Calu3 (cell line): ENCODE results near the gene PRRG4. TPM values are rescaled to one million over a fixed set of nuclear protein-coding genes. Genes with fewer than 3 reads are reported as not detected.
"Not testable (repeated sequence)": the region's sequence is repeated elsewhere in the genome, so short reads cannot be mapped to it uniquely, and the experiment has no call there.

Source experiments
- BruUV-seq: library from RNA; stranded (reverse); fragments of 400-500 nt; replicated peaks from 2 replicates; lab custom pipeline; 2021; lab: Mats Ljungman, UMichigan
- CTCF ChIA-PET: fragments of 300-600 bp; sonication (Branson Sonifier 250); formaldehyde crosslinking; loops from one replicate; lab custom pipeline; 2022; ENCODE audit warnings: antibody characterized with exemption; lab: Charles Lee
- DNase-seq: peaks from one replicate; pipeline ENCODE4 v3.0.0; 2022
- H3K27ac Mint-ChIP-seq: one replicate; pipeline ENCODE4 v1.8.0; 2022; ENCODE audit warnings: mixed read lengths; ENCODE audit not compliant: unreplicated experiment
- H3K27me3 Mint-ChIP-seq: one replicate; pipeline ENCODE4 v1.8.0; 2022; ENCODE audit warnings: mixed read lengths; ENCODE audit not compliant: unreplicated experiment
- H3K36me3 Mint-ChIP-seq: one replicate; pipeline ENCODE4 v1.8.0; 2022; ENCODE audit warnings: mild to moderate bottlenecking, moderate library complexity, mixed read lengths; ENCODE audit not compliant: insufficient read depth, unreplicated experiment
- H3K4me1 Mint-ChIP-seq: one replicate; pipeline ENCODE4 v1.8.0; 2022; ENCODE audit warnings: mild to moderate bottlenecking, low read depth, mixed read lengths; ENCODE audit not compliant: unreplicated experiment
- H3K4me3 Mint-ChIP-seq: one replicate; pipeline ENCODE4 v1.8.0; 2022; ENCODE audit warnings: mild to moderate bottlenecking, low read depth, moderate library complexity, mixed read lengths; ENCODE audit not compliant: unreplicated experiment
- H3K9me3 Mint-ChIP-seq: one replicate; pipeline ENCODE4 v1.8.0; 2022; ENCODE audit warnings: low read depth, mixed read lengths; ENCODE audit not compliant: unreplicated experiment
- CTCF ChIP-seq: fragments of 200-600 bp; IDR thresholded peaks from one replicate; pipeline ENCODE4 v1.8.0; 2022; ENCODE audit warnings: antibody characterized with exemption; ENCODE audit not compliant: unreplicated experiment
- intact Hi-C: fragments of 100-400 bp; cut with micrococcal nuclease; formaldehyde crosslinking; loops from one replicate; pipeline ENCODE4 v1.10.0; 2022; ENCODE audit not compliant: unreplicated experiment
- total RNA-seq: library from RNA; stranded (reverse); gene quantifications from 2 replicates; pipeline ENCODE4 v1.2.3, GENCODE V29; 2022

PRRG4 gene
- total RNA-seq, 1 experiment from 2014 or later = 22.9 TPM

DNA sequence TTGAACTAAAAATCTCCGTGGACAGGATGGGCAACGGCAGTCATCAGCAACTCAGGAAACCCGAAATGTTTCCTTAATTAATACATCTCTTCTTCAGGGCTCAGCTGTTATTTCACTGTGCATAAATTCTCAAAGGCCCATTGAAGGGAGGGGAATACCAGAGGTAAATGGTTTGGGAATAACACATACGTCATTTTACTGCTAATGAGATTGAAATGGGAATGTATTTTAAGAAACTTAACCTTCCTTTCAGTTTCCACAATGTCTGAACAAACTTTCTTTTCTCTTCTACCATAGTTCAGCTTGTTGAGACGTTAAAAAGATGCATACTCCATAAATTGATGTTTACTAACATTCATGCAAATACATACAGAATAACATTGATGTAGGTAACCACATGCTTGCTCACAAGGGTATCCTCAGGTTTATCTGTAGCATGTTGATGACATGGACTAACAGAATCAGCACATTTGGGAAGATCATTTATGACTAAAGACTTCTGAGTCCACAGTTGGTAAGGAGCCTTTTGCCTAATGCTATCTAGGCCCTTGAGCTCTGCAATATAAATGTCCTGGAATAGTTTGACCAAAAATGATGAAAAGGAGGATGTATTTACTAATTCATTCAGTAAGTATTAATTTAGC lies 7.7 kb upstream of the PRRG4 start:
- H3K9me3 Mint-ChIP-seq = no peaks in the 10 kb centered on the region
- peak overlapping the region; percentile 31 for H3K4me3 Mint-ChIP-seq
- no peak for TF ChIP-seq CTCF
- CTCF ChIA-PET = interaction anchor here (1.3 kb wide), 1 partner anchor 8 kb away, joined by 4 read pairs; no protein-coding TSS in a partner anchor
- peak overlapping the region; percentile 74 for H3K27ac Mint-ChIP-seq
- BruUV-seq = no TSS peak
- peaks cover 36% of the 10 kb centered on the region for H3K4me1 Mint-ChIP-seq
- no peaks in the 10 kb centered on the region for H3K27me3 Mint-ChIP-seq
- H3K36me3 Mint-ChIP-seq = peaks cover 6% of the 10 kb centered on the region
- DNase-seq = no peak
- intact Hi-C loops = loop anchor here (5.0 kb wide), 1 partner anchor 70 kb away; the partner anchor contains the start of gene QSER1

- CTCF ChIA-PET, BruUV-seq, DNase-seq, H3K4me3 Mint-ChIP-seq, H3K27ac Mint-ChIP-seq, H3K9me3 Mint-ChIP-seq, H3K36me3 Mint-ChIP-seq, H3K27me3 Mint-ChIP-seq: not testable (repeated sequence)
- H3K4me1 Mint-ChIP-seq = peaks cover 34% of the 10 kb centered on the region
- intact Hi-C loops = loop anchor here (5.0 kb wide), 1 partner anchor 69 kb away; the partner anchor contains the start of gene QSER1
These were observed 6.1 kb upstream of the PRRG4 start for GRCh38 chr11:32823617-32824016.

DNA sequence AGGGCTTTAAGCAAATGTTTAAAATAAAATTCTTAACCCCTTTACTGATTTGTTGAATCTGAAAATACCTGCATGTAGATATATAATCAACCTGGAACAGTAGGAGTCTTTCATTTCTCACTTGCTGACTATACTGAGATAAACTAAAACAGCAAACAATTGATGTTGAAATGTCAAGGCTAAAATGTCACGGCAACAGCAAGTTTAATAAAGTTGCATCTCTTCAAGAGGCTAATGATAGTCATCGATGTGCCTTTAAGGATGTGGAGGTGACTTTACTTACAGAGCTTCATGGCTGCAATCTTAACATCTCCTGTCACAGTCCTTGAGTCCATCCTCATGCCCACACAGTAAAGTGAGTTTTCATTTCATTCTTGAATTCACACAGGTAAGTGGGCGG lies 3.6 kb upstream of the PRRG4 start:
- TF ChIP-seq CTCF = no peak
- CTCF ChIA-PET = interaction anchor here (0.7 kb wide), 1 partner anchor 685 kb away, joined by 3 read pairs; no protein-coding TSS in a partner anchor
- no peaks in the 10 kb centered on the region for H3K9me3 Mint-ChIP-seq
- intact Hi-C loops = no loop called here
- H3K4me3 Mint-ChIP-seq = no peak overlapping the region
- peaks cover 24% of the 10 kb centered on the region for H3K36me3 Mint-ChIP-seq
- no peak for DNase-seq
- H3K27ac Mint-ChIP-seq = no peak overlapping the region
- H3K4me1 Mint-ChIP-seq = peaks cover 35% of the 10 kb centered on the region
- no peaks in the 10 kb centered on the region for H3K27me3 Mint-ChIP-seq
- no TSS peak for BruUV-seq

- H3K4me1 Mint-ChIP-seq = peaks cover 30% of the 10 kb centered on the region
- TF ChIP-seq CTCF = no peak
- peaks cover 27% of the 10 kb centered on the region for H3K36me3 Mint-ChIP-seq
- no peak for DNase-seq
- CTCF ChIA-PET = no interaction called here
- no peaks in the 10 kb centered on the region for H3K9me3 Mint-ChIP-seq
- H3K27me3 Mint-ChIP-seq = no peaks in the 10 kb centered on the region
- H3K27ac Mint-ChIP-seq = no peak overlapping the region
- intact Hi-C loops = no loop called here
- no peak overlapping the region for H3K4me3 Mint-ChIP-seq
- no TSS peak for BruUV-seq
These were observed 2.5 kb upstream of the PRRG4 start for GRCh38 chr11:32827276-32827675.

GRCh38 chr11:32829157-32829679 lies 509 bp upstream of the PRRG4 start:
- TSS peak; percentile 68 for BruUV-seq
- CTCF ChIA-PET = interaction anchor here (0.9 to 1.0 kb wide), 2 partner anchors 10 to 13 kb away, joined by 3 to 4 read pairs; no protein-coding TSS in a partner anchor
- TF ChIP-seq CTCF = no peak
- DNase-seq = no peak
- H3K4me1 Mint-ChIP-seq = peaks cover 31% of the 10 kb centered on the region
- no peaks in the 10 kb centered on the region for H3K9me3 Mint-ChIP-seq
- H3K36me3 Mint-ChIP-seq = peaks cover 35% of the 10 kb centered on the region
- H3K27me3 Mint-ChIP-seq = no peaks in the 10 kb centered on the region
- peak overlapping the region; percentile 87 for H3K4me3 Mint-ChIP-seq
- H3K27ac Mint-ChIP-seq = peak overlapping the region; percentile 43
- intact Hi-C loops = no loop called here
